ENCODE measurements around the gene LRG1.

DNA sequence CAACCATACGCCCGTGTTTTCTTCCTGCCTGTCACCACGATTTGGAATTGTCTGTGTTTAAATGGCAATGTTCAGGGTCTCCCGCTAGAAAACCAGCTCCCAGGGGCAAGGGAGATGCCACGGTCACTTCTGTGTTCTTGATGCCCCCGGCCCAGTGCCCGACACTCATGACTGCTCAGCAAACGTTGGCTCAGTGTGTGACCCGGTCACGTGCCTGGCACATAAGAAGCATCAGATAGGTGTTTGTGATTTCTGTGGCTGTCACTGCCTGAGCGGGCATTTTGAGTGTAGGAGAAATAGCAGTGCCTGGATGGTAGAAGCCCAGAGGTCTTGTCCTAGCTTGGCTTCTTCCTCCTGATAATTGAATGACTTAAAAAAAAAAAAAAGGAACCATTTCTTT is 52.3 kb downstream of the LRG1 start:
- TF ChIP-seq POLR2A (IDR thresholded peaks at IDR 0.05; ENCODE audit: low read depth, low read length) (no peak), TAF1 (IDR thresholded peaks at IDR 0.05; ENCODE audit: low read depth, low read length) (no peak), POLR2AphosphoS5 (IDR thresholded peaks at IDR 0.05; ENCODE audit: low read depth, low read length) (no peak), POU2F2 (IDR thresholded peaks at IDR 0.05; ENCODE audit: low read depth, low read length) (no peak)

Measured in GM12891 (cell line).